Esophagus muscularis mucosa (tissue), 3 donors: Measurements from ENCODE around the gene SNX3.

ENCODE experiments used
- CTCF ChIP-seq, 3 experiments: fragments of 200-600 bp in 2 of 3; fragments of 450-650 bp in 1 of 3; sonication (generic) in 2 of 3; IDR thresholded peaks; one replicate each; pipeline ENCODE4 v1.5.1; 2017 to 2019; ENCODE audit warnings: antibody characterized with exemption in 3 of 3, mild to moderate bottlenecking in 2 of 3, moderate library complexity in 1 of 3
- POLR2AphosphoS5 ChIP-seq, 2 donors: sonication (generic); formaldehyde crosslinking; IDR thresholded peaks; one replicate each; pipeline ENCODE4 v1.6.1; 2017; ENCODE audit warnings: antibody characterized with exemption in 2 of 2

GRCh38 chr6:108166664-108167448, 94.0 kb downstream of the SNX3 start:
- TF ChIP-seq CTCF (IDR thresholded peaks at IDR 0.05): no peak
- no peak for TF ChIP-seq POLR2AphosphoS5 (IDR thresholded peaks at IDR 0.05)
